ENCODE results near the gene EMP1.

The EMP1 gene

DNA sequence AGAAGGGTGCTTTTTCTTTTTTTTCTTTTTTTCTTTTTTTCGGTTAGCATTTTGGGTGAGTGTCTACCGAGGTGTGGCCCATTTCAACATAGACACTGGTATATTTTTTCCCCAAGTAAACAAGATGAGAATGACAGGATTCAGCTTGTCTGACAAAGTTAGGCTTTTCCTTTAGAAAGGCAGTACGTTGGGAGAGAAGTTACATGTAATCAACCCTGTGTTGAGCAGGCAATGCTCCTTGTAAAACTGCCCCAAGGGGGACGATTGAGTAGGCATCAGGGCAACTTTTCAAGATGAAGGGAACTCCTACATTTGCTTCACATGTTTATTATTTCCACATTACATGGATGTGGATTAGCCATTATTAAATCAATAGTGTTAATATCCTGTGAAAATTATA is 1.7 kb downstream of the EMP1 start:
- no peak for DNase-seq

DNA sequence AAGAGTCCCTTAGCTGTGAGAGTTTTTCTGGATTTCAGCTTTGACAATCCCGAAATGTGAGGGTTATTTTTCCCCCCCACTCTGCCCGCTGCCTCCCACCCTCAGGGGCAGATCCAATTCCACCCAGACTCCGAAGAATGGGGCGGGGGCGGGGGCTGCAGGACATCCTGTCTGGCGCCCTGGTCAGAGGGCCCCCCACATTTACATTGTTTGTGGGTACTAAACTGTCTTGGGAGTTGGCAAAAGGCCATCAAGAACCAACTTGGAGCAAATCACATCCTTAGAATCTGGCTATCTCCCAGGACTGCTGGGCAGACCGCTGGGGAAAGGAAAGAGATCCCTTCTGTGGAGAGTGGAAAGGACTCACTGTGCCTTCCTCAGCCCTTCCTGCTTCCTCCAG is 2.4 kb downstream of the EMP1 start:
- no peak for DNase-seq

DNA sequence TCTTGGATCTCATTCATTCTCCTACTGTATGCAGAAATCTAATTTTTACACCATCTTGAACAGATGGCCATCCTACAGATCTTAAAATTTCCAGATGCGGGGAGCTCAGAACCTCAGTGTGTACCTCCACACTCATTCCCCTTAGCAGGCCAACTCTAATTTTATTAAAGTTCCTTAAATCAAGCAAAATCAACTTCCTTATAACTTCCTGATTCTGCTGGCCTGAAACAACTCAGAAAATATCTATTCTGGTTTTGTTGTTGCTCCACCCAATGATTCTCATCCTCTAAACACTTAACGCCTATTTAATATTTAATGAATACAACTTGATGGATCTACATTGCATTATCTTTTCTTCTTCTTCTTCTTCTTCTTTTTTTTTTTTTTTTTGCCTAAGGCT is 3.1 kb downstream of the EMP1 start:
- DNase-seq = no peak

DNA sequence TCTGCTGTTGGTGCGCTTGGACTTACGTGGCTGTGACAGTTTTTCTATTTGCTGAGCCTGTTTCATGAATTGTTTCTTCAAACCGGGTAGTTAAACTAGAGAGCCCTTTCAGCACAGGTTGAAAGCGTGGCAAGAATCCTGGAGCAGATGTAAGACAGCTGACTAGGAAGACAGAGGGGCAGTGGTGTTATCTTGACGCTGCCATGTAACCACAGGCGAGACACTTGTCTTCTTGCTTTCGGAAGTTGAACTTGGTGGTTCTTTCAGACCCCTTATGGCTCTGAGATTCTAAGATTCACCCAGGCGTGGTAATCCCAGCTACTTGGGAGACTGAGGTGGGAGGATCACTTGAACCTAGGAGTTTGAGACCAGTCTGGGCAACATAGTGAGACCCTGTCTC is 4.3 kb downstream of the EMP1 start:
- no peak for DNase-seq

DNA sequence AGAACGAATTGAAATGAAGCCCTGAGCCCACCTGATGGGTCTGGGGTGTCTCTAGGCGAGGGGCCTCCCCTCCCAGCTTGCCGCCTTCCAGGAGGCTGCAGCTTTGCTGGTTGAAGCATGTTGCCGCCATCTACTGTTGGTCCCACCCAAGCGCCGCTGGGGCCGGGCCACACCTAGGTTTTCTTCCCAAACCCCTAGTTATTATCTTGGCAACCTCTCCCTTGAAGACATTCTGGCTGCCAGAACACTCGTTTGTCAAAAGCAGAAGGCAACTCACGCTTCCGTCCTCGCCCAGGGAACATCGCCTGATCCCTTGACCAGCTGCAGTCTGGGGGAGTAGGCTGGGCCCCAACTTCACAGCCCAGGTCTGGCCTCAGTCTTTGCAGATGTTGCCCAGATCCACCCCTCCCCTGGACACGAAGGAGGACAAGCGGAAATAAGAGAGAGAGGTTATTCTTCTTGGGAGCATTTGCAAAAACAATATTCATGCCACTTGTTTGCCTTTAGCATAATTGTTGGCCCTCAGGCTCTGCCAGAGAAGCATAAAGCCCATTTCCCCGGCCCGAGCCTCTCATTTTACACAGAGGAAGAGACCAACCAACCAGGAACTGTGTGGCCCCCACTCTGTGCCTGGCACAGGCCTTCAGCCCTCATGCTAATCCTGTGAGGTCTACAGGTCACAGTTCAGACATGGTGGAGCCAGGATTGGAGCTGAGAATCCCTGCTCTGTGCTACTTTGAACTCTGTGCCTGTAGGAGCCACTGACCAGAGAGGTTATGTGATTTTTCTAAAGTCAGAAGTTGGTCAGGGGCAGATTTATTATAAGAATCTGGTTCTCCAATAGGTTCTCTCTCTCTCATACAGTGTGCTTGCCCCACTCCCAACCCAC is 6.8 kb downstream of the EMP1 start:
- DNase-seq = no peak

DNA sequence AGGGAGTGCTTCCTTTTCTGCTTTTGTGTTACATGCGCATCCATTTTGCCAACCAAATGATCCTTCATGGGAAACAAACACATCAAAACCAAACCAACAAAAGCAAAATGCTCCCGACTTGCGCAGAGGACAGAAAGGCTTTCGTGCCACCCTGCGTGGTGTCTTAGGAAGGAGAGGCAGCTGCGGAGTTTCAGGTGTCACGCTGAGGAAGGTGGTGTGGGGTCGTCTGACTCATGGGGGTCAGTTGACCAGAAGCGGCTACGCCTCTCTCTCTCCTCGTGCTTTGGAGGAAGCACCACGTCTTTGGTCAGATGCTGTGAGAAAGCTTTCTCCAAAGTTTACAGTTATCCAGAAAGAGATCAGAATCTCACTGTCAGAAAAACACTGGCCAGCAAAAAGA is 7.9 kb downstream of the EMP1 start:
- DNase-seq = no peak

DNA sequence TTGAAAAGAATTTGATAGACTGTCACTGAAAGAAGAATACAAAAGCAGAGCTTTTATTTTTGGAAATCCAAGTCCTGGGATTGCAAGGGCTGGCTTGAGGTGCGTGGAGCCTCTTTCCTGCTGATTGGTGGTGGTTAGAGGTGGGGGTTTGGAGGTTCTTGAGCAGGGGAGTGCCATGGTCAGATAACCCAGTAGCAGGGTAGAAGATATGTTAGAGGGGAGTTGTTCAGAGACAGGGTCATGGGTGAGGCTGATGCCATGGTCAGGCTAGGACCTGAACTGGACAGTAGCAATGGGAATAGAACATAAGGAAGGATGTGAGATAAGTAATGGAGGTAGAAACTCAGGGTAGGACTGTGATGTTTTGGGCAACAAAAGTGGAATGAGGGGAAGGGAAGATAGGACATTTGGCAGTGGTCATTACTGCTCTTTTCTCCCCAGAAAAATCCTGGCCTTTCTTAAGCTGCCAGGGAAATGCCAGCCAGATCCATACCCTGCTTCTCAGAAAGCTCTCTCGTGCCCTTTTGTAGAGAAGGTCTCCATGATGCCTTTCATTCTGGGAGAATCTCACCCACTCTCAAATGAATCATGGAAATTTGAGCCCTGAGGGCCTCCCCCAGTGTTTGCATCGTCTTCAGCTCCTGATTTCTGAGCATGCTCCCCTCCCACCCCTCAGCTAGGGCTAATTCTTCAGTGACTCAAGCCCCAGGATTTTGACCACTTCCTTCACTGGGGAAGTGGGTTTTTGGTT is 9.5 kb downstream of the EMP1 start:
- no peak for DNase-seq

DNA sequence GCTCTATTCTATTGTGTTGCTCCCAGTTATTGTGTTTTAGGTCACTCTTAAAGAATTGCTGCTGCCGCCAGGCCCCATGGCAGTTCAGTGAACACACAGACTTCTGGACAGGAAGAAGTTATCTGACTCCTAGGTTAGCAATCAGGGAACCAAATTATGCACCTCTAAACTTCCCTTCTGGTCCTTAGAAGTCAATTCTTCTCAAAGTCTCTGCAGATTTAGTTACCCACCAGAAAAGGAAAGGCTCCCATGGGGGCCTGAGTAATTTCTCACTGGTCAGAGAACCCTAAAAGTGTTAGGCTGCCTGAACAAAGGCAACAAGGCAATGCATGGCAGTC is 10.0 kb downstream of the EMP1 start:
- no peak for DNase-seq

DNA sequence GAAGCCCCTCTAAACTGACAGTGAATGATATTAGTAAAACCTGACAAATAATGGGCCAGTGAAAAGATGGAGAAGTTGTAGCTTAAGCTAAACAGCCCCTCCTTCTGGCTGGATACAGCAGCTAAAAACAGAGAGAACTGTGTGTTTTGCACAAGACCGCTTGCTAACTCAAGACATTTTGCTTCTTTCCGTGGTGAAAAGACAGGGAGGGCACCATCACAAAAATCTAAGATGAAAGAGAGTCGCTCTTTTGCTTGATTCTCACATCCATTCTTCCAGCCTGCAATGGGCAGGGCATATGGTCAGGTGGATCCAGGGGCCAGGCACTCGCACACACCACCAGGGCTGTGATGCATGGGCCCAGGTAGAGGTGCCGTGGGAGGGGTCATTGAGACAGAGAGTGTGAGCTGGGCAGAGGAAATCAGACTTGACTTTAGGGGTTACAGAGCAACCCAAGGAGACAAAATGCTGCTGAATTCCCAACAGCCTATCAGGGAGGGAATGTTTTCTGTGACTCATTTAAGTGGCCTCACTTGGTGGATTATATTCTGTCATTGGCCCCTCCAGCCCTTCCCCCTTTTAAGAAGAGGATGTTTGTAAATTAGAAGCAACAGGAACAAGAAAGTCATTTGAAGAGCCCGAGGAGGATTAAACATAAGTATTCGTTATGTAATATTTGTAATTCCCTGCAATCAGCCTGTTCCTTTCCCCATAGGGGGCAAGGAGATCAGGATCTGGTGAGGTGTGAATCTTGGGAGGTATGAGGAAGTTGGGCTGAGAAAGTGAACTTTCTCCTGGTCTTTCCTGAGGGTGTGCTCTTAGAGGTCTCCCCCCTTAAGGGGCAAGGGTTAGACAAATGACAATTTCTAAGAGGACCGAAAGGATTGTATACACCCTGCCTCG is 12.3 kb downstream of the EMP1 start:
- DNase-seq = no peak

DNA sequence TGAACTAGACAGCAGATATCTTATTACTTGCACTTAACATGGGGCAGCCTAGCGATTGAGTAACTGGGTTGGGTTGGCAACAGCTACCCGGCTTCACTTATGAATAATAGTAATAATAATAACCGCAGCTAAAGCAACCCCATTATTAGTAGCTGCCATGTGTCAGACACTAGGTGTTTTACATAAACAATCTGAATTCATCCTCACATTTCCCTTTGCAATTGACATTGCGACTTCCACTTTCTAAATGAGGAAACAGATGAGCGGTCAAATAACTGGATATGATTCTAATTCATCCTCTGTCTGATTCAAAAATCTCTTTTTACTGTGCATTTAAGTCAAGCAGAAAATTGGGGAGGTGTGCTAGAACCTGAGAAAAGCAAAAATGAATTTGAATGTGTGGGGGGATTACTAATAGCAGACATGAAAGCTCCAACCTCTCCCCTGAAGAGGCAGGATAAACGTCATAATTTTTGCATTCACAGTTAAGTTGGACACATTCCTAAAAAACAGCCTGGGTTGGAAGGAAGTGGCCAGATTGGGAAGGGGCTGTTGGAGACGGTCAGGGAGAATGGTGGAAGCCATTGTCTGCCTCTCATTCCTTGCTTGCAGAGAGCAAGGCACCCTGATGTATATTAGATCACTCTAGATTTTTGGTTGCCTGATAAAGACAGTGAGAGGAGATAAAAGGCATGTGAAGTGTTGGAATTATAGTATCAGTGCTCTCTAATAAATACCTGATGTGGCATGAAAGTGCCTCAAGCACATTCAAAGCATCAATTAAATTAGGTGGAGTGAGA is 13.1 kb downstream of the EMP1 start:
- DNase-seq = no peak

DNA sequence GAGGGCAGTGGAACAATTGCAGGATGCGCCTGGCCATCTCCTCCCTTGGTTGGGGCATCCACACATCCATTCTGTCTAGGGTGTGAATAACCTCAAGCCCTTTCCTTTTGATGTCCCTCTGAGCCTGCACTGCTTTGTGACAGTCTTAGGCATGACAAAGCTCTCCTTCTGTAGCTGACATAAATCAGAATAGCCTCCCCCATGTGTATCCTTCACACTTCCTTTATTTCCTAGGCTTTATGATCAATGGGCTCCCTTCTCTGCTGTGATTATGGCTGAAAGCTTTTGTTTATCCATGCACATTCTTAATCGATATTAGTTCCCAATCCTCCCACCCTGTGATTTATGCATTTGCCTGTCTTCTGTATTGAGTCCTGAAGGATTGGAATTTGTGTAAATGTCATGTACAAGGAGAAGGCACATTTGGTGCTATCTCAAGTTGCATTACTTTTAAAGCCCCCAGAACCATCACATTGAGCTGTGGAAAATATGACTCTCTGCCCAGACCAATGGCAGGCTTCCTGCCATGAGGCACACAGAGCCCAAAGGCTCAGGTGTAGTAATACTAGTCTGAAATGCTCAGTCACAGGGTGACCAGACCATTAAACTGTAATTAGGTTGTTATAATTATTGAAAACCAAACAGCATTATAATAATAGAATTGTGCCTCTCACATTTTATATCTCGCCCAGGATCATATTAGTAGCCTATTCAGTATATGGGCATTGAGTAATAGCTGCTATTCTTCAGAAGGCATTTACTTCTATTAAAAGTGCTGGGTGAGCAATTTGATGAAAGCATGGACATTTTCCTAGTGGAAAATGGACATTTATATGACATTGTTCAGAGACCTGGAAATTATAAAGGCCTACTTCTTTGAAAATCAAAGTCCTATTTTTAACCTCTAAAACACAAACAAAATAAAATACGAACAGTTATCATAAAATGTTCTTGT is 14.0 kb downstream of the EMP1 start:
- no peak for DNase-seq

DNA sequence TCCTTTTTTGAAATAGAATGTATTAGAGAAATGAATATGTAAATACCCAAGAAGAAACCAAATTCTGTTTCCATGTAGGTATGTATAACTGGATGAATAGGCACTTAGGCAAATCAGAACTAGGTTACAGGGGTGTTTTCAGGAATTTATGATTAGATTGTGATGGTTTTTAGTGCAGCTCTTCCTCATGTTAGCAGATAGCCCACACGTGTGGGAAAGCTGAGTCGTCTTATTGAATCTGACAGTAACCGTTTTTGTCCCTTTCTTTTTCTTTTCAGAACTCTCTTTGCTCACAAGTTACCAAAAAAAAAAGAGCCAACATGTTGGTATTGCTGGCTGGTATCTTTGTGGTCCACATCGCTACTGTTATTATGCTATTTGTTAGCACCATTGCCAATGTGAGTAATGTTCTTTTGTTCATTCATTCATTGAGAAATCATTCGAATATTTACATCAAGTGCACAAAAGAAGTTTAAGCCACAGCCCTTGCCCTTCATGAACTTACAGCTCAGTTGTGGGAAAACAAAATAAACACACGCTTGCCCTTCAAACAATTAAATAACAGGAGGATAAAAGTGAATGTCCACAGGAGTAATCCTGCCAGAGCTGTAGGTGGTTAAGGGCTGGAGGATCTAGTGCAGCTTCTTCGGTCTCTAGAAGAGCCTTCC is 14.8 kb downstream of the EMP1 start:
- no peak for DNase-seq

DNA sequence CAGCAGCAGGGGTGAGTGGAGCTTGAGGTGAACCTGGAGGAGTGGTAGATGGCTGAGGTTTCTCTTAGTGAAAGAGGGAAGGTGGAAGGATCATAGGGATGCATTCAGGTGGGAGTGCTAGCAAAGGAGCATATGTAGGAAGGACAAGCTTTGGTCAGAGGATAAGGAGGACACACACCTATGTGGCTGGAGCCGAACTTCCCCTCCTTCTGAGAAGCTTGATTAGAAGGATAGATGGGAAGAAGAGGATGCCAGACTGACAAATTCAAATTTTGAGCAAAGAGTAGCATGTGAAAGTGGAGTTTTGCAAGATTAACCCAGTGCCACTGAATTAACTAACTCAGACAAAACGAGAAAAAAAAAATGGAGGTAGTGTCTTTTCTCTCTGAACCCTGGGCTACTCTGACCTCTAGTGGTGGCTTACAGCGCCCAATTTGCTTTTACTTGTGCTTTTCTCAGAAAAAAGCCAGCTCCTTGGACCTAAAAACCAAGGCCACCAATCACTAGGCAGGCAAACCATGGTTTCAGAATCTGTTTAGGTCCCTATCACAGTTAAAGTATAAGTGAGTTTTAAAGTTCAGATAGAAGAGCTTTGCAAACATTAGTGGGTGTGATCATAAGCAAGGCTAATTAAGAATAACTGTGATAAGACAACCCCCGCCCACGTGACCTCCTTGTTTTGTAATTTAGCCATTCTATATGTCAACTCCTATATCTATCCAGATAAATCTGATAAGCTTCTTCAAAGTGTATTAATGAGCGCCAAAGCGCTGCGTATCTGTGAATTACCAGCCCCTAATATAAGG is 15.5 kb downstream of the EMP1 start:
- peak; percentile 81 for DNase-seq

DNA sequence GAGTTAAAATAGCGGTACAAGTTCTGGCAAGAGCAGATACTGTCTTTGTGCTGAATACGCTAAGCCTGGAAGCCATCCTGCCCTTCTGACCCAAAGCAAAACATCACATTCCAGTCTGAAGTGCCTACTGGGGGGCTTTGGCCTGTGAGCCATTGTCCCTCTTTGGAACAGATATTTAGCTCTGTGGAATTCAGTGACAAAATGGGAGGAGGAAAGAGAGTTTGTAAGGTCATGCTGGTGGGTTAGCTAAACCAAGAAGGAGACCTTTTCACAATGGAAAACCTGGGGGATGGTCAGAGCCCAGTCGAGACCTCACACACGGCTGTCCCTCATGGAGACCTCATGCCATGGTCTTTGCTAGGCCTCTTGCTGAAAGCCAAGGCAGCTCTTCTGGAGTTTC is 18.5 kb downstream of the EMP1 start:
- no peak for DNase-seq

DNA sequence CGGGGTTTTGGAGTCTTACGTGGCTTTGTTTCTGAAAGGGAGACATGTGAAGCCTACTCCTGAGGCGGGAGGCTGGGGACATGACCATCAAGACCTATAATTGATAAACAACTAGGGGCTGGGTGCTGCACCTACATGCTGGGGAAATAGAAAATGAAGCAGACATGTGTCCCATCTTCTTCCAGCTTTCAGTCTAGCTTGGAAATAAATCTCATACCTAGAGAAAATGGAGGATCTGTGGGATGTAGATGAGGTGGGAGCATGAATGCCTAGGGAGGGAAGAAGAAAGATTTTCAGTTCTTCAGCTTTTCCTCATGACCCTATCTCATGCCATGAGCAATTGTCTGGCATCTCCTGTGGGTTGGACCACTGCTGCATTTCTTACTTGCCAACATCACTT is 22.1 kb downstream of the EMP1 start:
- DNase-seq = no peak

DNA sequence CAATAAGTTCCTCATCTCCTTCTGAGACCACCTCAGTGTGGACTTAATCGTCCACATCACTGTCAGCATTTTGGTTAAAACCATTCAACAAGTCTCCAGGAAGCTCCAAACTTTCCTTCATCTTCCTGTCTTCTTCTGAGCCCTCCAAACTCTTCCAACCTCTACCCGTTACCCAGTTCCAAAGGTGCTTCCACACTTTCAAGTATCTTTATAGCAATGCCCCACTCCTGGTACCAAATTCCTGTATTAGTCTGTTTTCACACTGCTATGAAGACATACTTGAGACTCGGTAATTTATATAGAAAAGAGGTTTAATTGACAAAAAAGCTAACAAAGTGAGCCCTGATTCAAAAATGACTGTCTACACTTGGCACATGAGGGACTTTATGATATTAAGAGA is 22.8 kb downstream of the EMP1 start:
- DNase-seq = no peak

DNA sequence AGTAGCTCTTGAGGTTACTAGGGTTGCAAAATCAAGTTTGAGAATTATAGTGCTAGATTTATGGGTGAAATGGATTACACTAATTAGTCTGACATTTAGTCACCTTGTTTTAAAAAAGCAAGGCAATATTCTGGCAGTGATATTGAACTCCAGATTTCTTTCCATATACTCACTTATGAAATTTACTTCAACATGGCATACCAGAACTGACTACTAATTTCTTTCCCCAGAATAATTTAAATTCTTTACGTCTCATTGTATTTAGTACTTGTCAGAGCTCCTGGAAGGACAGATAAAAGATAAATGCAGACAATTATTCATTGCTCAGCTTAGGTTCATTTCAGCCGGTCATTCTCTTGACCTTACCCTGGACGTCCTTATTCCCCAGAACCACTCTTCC is 24.3 kb downstream of the EMP1 start:
- no peak for DNase-seq

DNA sequence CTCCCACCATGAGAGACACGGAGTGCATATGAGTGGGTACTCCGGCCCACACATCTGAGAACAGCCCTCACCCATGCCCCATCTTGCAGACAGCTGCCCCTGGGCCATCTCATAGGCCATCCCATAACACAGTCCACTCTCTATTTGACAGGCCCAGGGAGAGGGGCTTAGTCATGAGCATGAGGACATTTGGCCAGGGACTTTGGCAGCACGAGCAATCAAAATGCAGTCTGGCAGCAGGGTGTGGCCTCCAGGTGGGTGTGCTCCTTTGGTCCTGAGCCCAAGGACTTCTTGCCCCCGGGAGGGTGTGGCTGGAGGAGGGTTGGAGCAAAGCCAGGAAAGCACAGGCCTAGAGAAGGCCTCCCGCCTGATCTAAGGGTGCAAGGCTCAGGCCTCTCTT is 25.6 kb downstream of the EMP1 start:
- DNase-seq = no peak

DNA sequence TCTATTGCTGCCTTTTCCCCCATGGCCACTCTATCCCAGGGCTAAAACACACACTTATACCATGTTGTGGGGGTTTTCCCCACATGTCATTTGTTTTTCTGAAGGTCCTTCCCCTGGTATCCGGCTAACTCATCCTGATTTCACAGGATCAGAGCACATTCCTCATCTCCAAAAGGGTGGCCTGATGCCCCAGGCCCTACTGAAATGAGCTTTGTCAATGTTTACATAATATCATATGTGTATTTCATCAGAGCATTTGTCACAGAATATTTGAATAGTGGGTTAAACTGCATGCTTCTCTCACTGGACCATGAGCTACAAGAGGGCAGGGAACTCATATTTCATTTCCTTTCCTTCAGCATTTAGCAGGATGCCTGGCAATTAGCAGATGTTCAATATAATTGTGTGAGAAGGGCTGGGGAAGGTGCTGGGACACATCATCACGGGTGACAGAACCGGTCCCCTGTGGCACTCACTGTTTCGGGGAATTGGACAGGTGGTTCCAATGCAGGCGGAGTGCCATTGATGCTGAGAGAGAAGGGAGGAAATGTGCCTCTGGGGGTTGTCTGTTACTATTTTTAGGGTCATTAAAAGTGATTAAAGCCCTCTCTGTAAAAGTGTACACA is 26.8 kb downstream of the EMP1 start:
- no peak for DNase-seq

DNA sequence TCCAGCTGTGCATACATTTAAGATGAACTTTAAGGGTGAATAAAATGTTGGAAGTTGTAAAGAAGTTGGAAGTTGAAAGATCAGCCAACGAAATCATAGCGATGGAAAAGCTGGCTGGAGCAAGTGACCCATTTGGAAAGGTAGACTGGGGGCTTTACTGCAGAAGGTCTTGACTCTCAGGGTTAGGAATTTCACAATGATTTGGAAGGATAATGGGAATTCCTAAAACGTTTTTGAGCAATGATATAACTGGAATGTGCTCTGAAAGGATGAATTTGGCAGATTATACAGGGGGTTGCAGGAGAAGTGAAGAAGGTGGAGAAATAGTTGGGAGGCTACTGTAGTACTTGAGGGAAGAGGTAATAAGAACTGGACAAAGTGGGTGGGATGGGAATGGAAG is 27.4 kb downstream of the EMP1 start:
- DNase-seq = no peak
